HG03354 (cell line): ENCODE results near the gene CYP1A2.
A peak's percentile ranks its signal among the peaks of the same experiment; 100 is the strongest.

Experiments used
- ATAC-seq: cut with Tn5 transposase; IDR thresholded peaks from one replicate; pipeline ENCODE4 v1.9.1; 2021; ENCODE audit warnings: mild to moderate bottlenecking; ENCODE audit not compliant: unreplicated experiment, poor library complexity, severe bottlenecking

CYP1A2 gene

DNA sequence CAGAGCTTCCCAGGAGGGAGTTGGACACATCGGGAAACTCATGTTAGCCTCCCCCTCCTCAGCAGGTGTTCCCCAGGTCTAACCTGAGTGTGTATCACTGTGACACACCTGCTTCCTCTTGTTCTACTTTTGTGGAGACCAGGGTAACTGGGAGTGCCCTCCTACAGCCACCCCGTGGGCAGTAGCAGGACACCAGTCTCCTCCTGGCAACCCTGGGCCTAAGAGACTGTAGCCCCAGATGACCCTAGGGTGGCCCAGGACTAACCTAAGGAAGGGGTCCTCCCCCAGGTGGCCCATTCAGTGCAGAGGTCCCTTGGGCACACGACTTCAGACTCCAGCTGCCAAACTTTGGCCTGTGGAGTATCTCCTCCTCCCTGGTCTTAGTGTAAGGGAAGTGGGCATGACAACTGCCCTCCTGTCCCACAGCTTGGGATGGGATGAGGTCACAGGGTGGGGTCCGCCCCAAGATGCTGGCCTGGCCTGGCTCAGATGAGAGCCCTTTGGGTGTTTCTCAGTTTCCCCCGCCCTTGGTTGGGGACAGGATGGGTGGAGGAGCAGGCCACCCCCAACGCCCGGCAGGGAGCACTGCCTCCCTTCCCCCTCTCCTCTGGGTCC is 38.0 kb downstream of the CYP1A2 start:
- no peak for ATAC-seq

DNA sequence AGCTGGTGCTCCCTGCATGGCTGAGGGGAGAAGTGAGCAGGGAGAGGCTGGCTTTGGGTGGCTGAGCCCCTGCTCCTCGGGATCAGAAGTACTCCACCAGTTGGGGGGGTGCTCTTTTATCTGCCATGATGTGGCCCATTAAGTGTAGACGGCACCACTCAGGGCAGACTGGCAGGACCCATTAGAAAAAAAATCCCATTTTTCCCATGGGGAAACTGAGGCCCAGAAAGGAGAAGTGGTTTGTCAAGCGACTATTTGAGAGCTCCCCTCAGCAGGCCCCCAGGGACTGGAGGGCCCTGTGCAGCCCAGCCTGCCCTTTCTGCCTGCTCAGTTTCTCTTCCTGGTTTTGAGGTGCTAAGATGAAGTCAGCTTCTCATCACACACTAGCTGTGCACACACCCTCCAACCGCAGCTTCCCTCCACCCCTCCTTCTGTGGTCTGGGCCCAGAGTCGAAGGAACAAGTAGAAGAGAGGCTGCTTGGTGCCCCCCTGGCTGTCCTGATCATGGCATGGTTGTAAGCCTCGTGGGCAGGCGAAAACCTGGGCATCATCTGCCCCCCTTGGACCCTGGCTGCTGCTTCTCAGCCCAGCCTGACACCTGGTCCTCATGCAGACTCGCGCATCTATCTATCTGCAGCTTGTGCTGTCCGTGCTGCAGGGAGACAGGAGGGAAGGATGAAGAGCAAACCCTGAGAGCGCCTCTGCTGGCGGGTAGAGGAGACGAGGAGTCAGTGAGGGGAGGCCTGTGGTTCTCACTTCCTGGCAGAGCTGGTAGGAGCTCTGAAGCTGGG is 38.8 kb downstream of the CYP1A2 start:
- ATAC-seq: peak; percentile 54

- ATAC-seq: no peak
These were observed 39.5 kb downstream of the CYP1A2 start for GRCh38 chr15:74788042-74788682.

DNA sequence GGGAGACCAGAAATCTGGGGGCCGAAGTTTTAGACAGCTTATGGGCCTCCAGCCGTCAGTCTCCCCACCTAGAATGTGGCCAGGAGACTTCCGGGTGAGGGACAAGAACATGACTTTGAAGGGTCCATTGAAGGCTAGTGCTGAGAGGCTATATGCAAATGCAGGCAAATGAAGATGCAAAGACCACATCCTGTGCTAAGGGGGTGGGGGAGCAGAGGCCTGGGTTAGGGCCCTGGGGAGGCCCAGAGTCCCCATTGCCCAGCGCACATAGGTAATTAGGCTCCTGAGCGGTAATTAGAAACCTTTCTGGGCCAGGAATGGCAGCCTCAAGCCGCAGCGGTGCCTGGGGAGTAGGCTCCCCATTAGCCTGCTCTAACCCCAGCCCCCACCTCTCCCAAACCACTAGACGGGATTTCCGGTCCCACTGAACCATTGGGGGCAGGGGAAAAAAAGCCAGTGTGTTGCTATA is 40.1 kb downstream of the CYP1A2 start:
- ATAC-seq: peak; percentile 35

- ATAC-seq: no peak
These were observed 40.6 kb downstream of the CYP1A2 start for GRCh38 chr15:74789171-74789631.

DNA sequence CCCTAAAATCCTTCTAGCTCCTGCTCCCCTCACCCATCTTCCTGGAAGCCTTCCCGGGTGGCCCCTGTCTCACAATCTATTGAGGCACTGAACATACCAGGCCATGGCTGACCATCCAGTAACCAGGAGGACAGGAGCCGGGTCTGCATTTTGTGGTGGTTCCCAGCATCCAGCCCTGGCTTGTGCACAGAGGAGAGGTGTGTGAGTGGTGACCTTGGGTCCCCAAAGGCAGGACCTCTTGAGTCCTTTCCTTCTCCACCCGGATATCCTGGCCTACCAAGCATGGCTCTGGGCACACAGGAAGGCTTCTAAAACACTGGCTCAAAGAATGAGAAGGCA is 41.1 kb downstream of the CYP1A2 start:
- ATAC-seq: no peak

DNA sequence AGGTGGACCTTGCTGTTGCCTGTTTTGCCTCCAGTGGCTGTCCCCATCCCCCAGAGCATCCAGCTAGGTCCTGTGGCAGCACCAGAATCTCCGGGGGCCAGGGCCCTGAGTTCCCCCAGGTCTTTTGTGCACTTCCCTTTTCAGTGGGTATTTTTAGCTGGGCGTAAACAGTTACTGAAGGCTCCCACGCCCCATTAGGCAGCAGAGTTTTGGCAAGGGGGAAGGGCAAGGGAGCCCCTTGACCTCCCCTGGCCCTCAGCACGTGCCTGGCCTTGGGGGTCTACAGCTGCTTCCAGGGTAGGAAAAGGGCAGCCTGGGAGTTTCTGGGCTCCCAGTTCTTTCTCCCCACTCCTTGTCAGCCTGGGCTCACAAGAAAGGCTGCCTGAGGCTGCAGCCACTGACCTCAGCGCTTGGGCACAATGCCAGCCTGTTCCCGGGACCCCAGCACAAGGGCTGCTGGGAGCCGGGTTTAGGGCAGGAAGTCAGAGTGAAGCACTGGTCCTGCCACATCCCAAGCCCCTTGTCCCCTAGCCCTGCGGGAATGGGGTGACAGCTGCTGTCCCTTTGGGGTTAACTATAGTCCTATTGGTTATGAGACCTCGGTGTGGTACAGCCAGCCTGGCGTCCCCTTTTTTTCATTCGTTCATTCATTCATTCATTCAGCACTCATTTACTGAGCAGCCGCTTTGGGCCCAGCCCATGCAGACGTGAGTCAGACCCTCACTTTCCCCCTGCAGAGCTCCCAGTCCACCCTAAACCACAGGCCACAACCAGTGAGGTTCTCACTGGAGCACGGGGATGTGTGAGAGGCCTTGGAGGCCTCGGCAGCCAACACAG is 41.7 kb downstream of the CYP1A2 start:
- ATAC-seq: no peak

GRCh38 chr15:74791007-74791406 is 42.4 kb downstream of the CYP1A2 start:
- ATAC-seq: no peak

GRCh38 chr15:74791667-74792066 is 43.0 kb downstream of the CYP1A2 start:
- ATAC-seq: no peak

- no peak for ATAC-seq
These were observed 43.8 kb downstream of the CYP1A2 start for GRCh38 chr15:74792227-74793016.

GRCh38 chr15:74793135-74794028 is 44.7 kb downstream of the CYP1A2 start:
- no peak for ATAC-seq

DNA sequence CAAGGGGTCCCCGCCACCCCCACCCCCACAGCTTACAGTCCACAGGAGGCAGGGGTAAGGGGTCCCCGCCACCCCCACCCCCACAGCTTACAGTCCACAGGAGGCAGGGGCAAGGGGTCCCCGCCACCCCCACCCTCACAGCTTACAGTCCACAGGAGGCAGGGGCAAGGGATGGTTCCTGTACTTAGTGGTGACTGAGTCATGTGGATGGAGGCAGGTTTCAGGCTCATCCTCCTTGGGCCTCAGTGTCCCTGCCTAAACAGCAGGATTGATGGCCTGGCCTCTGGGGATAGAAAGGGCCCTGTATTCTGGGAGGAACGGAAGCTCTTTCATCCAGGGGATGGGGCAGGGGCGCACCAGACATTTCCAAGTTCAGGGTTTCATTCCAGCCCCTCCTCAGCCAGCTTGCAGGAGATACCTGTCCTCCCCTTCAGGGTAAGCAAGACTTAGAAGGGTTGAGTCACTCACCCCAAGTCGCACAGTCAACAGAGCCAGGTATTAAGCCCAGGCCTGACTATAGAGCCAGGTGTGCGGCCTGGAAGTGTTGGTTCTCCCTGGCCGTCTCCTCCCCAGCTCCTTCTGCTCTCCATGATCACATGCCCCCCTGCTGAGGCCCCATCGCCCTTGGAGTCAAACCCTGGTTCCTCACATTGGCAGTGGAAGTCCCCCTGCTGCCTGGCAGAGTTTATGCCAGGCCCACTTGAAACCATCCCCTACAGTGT is 45.8 kb downstream of the CYP1A2 start:
- no peak for ATAC-seq

DNA sequence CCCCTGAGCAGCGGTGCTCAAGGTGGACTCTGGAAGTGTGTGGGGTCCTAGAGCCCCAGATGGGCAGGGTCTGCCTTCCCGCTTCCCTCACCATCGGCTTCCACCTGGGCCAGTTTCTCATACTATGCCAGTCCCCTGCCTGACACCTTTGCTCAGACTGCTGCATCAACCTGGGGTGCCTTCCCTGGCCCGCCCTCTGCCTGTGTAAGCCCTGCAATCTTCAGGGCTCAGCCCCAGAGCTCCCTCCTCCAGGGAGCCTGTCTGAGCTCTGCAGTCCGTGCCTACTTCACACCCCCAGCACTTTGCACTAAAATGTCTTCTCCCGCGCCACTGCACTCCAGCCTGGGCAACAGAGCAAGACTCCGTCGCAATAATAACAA is 46.3 kb downstream of the CYP1A2 start:
- no peak for ATAC-seq

DNA sequence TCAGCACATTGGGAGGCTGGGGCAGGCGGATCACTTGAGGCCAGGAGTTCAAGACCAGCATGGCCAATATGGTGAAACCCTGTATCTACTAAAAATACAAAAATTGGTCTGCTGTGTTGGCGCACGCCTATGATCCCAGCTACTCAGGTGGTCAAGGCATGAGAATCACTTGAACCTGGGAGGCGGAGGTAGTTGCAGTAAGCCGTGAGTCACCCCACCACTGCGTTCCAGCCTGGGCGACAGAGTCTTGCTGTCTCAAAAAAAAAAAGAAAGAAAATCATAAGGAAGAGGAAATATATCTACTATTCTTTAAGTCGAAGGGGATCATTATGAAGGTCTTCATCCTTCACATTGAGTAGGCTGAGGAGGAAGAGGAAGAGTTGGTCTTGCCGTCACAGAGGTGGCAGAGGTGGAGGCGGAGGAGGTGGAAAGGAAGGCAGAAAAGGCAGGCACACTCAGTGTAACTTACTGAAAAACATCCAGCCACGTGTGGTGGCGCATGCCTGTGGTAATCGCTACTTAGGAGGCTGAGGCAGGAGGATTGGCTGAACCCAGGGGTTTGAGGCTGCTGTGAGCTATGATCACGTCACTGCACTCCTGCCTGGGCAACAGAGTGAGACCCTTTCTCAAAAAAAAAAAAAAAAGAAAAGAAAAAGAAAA is 47.5 kb downstream of the CYP1A2 start:
- ATAC-seq: no peak

DNA sequence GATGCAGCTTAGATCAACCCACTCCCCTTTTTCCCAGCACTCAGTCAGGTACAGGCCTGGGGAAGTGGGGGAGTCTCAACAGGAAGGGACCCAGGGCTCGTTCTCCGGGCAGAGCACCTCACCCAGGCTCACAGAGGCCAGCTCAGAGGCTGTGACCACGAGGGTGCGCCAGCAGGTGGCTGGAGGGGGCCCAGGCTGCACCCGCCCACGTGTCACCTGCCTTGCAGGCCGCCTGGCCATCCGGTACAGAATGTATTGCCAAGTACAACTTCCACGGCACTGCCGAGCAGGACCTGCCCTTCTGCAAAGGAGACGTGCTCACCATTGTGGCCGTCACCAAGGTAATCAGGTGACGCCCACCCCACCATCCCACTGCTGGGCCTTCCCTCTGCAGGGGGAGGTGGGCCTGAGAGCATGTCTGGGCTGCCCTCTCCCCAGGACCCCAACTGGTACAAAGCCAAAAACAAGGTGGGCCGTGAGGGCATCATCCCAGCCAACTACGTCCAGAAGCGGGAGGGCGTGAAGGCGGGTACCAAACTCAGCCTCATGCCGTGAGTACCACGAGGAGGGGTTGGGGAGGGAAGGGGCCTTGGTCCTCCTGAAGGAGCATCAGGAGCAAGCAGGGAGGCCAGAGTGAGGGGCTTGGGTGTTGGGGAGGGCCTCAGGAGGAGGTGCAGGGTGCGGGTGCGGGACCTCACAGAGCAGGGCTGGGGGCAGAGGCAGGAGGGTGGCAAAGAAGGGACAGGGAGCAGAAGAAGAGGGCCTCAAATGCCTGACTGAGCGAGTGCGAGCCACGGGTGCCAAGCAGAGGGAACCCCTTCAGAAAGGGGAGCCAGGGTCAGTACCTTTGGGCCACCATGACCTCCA is 50.0 kb downstream of the CYP1A2 start:
- no peak for ATAC-seq

DNA sequence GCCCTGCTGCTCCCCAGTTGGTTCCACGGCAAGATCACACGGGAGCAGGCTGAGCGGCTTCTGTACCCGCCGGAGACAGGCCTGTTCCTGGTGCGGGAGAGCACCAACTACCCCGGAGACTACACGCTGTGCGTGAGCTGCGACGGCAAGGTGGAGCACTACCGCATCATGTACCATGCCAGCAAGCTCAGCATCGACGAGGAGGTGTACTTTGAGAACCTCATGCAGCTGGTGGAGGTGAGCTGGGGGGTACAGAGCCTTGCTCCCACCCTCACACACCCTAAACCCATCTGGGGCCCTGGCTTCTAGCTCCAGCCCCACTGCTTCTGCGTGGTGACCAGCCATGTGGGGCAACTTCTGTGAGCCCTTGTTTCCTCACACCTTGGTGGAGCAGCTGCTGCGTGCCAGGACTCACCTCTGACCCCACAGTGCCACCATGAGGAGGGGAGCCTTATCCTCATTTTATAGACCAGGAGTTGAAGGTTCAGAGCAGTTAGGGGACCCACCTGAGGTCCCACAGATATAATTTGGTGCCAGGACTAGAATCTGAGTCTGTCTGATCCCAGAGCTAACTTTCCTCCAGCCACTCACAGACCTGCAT is 50.7 kb downstream of the CYP1A2 start:
- ATAC-seq: no peak
